Tibial nerve (tissue), 4 donors: ENCODE measurements around the gene MRPL54.

Experiments
- CTCF ChIP-seq, 5 experiments: fragments of 200-600 bp in 3 of 5; fragments of 450-650 bp in 2 of 5; sonication (generic) in 3 of 5; IDR thresholded peaks; one replicate each; pipeline ENCODE4 v1.5.1; 2016 to 2019; ENCODE audit warnings: antibody characterized with exemption in 5 of 5, mild to moderate bottlenecking in 3 of 5, moderate library complexity in 2 of 5
- EP300 ChIP-seq, 2 donors: sonication (generic); formaldehyde crosslinking; IDR thresholded peaks; one replicate each; pipeline ENCODE4 v1.6.1; 2017; ENCODE audit warnings: antibody characterized with exemption in 2 of 2, mild to moderate bottlenecking in 1 of 2

GRCh38 chr19:3775374-3775711, 12.9 kb downstream of the MRPL54 start:
- no peak for TF ChIP-seq EP300 (IDR thresholded peaks at IDR 0.05)
- TF ChIP-seq CTCF (IDR thresholded peaks at IDR 0.05): no peak
